Neural cell (in vitro differentiated cells): ENCODE results near the gene ITGB7. TPM values are rescaled to one million over a fixed set of nuclear protein-coding genes. Genes with fewer than 3 reads are reported as not detected.
A peak's percentile ranks its signal among the peaks of the same experiment; 100 is the strongest.

ENCODE experiments used
- H2AFZ ChIP-seq: fragments of 200-600, 300-800 bp; sonication (generic), shearing (Covaris generic); 2 replicates; pipeline ENCODE4 v1.6.0; 2014; ENCODE audit warnings: low read depth, mild to moderate bottlenecking, antibody characterized with exemption, low read length, moderate library complexity
- H3F3A ChIP-seq: fragments of 200-600 bp; shearing (Covaris generic); 2 replicates; pipeline ENCODE4 v1.6.1; 2016; ENCODE audit warnings: mild to moderate bottlenecking, moderate library complexity, mixed read lengths, antibody characterized with exemption, low read length; ENCODE audit not compliant: insufficient read depth, poor library complexity, severe bottlenecking
- H3K27ac ChIP-seq: fragments of 200-600, 300-800 bp; sonication (generic), shearing (Covaris generic); 2 replicates; pipeline ENCODE4 v1.5.1; 2014; ENCODE audit warnings: mild to moderate bottlenecking, low read length, moderate library complexity
- H3K27me3 ChIP-seq: fragments of 300-800, 200-600 bp; sonication (generic), shearing (Covaris generic); 2 replicates; pipeline ENCODE4 v1.6.0; 2014; ENCODE audit warnings: mild to moderate bottlenecking, low read depth, low read length, moderate library complexity; ENCODE audit not compliant: insufficient read depth
- H3K36me3 ChIP-seq: fragments of 300-800, 200-600 bp; sonication (generic), shearing (Covaris generic); 2 replicates; pipeline ENCODE4 v1.5.1; 2014; ENCODE audit warnings: mild to moderate bottlenecking, antibody characterized with exemption, low read length, moderate library complexity; ENCODE audit not compliant: insufficient read depth
- H3K4me2 ChIP-seq: fragments of 300-800, 200-600 bp; sonication (generic), shearing (Covaris generic); 2 replicates; pipeline ENCODE4 v1.6.0; 2014; ENCODE audit warnings: mild to moderate bottlenecking, low read length
- H3K4me3 ChIP-seq: fragments of 300-800, 200-600 bp; sonication (generic), shearing (Covaris generic); 2 replicates; pipeline ENCODE4 v1.5.1; 2014; ENCODE audit warnings: mild to moderate bottlenecking, low read length, moderate library complexity
- H3K79me2 ChIP-seq: fragments of 200-600 bp; shearing (Covaris generic); replicated peaks from 2 replicates; pipeline ENCODE4 v1.6.0; 2014; ENCODE audit warnings: mild to moderate bottlenecking, low read length, moderate library complexity; ENCODE audit not compliant: insufficient read depth
- H3K9ac ChIP-seq: fragments of 300-800, 200-600 bp; sonication (generic), shearing (Covaris generic); 2 replicates; pipeline ENCODE4 v1.6.1; 2016; ENCODE audit warnings: mild to moderate bottlenecking, low read length, mixed read lengths
- H3K9me2 ChIP-seq: fragments of 200-600 bp; shearing (Covaris generic); 2 replicates; pipeline ENCODE4 v1.6.1; 2016; ENCODE audit warnings: mild to moderate bottlenecking, low read length, mixed read lengths; ENCODE audit not compliant: insufficient read depth
- H3K9me3 ChIP-seq: fragments of 200-600, 300-800 bp; sonication (generic), shearing (Covaris generic); 2 replicates; pipeline ENCODE4 v1.6.1; 2016; ENCODE audit warnings: mild to moderate bottlenecking, mixed run types, low read length, moderate library complexity, mixed read lengths
- H4K20me1 ChIP-seq: fragments of 200-600 bp; shearing (Covaris generic); 2 replicates; pipeline ENCODE4 v1.6.1; 2016; ENCODE audit warnings: mild to moderate bottlenecking, mixed run types; ENCODE audit not compliant: insufficient read depth
- EP300 ChIP-seq: fragments of 450-650 bp; conservative IDR thresholded peaks from 2 replicates; pipeline ENCODE4 v1.6.1; 2014; ENCODE audit warnings: antibody characterized with exemption, mild to moderate bottlenecking, moderate library complexity; ENCODE audit not compliant: poor library complexity, severe bottlenecking
- MXI1 ChIP-seq: fragments of 450-650 bp; conservative IDR thresholded peaks from 2 replicates; pipeline ENCODE4 v1.6.1; 2014; ENCODE audit warnings: antibody characterized with exemption, mild to moderate bottlenecking; ENCODE audit not compliant: poor library complexity, severe bottlenecking
- POLR2AphosphoS5 ChIP-seq: IDR thresholded peaks from 2 replicates; pipeline ENCODE4 v1.6.1; 2012
- RAD21 ChIP-seq: fragments of 450-650 bp; conservative IDR thresholded peaks from 2 replicates; pipeline ENCODE4 v1.6.1; 2014; ENCODE audit warnings: antibody characterized with exemption, mild to moderate bottlenecking, moderate library complexity
- SMC3 ChIP-seq: fragments of 450-650 bp; conservative IDR thresholded peaks from 2 replicates; pipeline ENCODE4 v1.6.1; 2014; ENCODE audit warnings: antibody characterized with exemption, mild to moderate bottlenecking, moderate library complexity; ENCODE audit not compliant: poor library complexity
- polyA plus RNA-seq: library from polyadenylated mRNA; depleted of rRNA; stranded (reverse); fragments of >200 nt; gene quantifications from 2 replicates; pipeline ENCODE4 v1.2.3, GENCODE V29; 2014
- TF ChIP-seq, protein P1 (sequence below): fragments of 450-650 bp; IDR thresholded peaks from 2 replicates; pipeline ENCODE4 v1.5.1; 2014; ENCODE audit warnings: antibody characterized with exemption, mild to moderate bottlenecking, moderate library complexity; ENCODE audit not compliant: poor library complexity, severe bottlenecking
- TF ChIP-seq, protein P2 (sequence below): IDR thresholded peaks from 2 replicates; pipeline ENCODE4 v1.6.1; 2012; ENCODE audit warnings: borderline replicate concordance

The ITGB7 gene
- polyA plus RNA-seq, 1 donor from 2014 or later, result not detected

DNA sequence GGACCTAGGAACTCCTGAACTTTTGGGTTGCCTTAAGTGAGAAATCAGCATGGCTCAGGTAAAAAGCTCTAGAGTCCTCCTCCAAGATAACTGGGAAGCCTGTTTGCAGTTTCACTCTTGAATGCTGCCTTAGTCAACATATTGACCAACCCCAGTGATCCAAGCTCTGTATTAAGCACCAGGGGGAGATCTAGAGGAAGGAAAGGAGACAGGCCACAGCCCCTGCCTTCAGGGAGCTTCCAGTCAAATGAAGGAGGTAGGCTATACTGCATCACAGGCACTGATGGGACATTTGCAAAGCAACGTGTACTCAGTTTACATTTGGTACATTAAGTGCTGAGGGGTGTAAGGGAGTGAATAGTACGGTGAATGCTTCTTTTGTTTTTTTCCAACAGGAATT, 25.1 kb downstream of the ITGB7 start (continued):
- no peak for TF ChIP-seq EP300

DNA sequence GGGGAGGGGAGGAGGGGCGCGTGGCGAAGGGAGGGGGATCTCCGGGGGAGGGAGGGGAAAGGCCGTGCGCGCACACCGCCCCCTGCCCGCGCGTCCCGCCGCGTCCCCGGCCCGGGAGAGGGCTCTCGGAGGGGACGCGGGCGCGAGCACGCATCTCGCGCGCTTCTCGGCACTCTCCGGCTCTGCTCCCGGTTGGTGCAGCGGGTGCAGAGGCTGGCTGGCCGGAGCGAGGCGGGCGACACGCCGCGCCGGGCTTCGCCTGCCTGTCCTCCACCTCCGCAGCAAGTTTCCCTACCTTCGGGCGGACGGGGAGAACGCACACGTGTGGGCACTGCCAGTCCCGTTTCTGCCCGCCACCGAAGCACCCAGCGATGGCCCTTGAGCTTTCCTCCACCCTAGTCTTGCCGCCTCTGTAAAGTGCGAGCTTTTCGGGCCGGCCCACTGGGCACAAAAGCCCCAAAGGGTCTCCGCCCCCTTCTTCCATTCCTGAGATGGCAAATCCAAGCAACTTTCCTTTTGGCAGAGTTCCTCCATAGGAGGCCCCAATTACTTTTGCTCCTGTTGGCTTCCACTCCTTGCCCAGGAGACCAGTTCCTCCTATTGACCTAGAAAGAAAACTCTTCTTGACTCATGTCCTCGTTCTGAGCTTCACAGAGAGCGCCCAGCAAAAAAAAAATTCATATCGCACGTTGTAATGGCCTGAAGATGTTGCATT, 26.0 kb downstream of the ITGB7 start:
- Histone ChIP-seq H3K4me2 (peak overlapping the region; percentile 98), H2AFZ (peak overlapping the region; percentile 77), H3K36me3 (peaks cover 5% of the 10 kb centered on the region), H3K9me2 (no peaks in the 10 kb centered on the region), H3K27ac (peak overlapping the region; percentile 95), H3K9ac (peak overlapping the region; percentile 82), H3F3A (peaks cover 4% of the 10 kb centered on the region), H3K27me3 (no peaks in the 10 kb centered on the region), H3K9me3 (no peaks in the 10 kb centered on the region), H3K4me3 (peak overlapping the region; percentile 93), H3K79me2 (peaks cover 33% of the 10 kb centered on the region), H4K20me1 (no peaks in the 10 kb centered on the region)
- peak; percentile 17 for TF ChIP-seq SMC3
- TF ChIP-seq, protein P1, sequence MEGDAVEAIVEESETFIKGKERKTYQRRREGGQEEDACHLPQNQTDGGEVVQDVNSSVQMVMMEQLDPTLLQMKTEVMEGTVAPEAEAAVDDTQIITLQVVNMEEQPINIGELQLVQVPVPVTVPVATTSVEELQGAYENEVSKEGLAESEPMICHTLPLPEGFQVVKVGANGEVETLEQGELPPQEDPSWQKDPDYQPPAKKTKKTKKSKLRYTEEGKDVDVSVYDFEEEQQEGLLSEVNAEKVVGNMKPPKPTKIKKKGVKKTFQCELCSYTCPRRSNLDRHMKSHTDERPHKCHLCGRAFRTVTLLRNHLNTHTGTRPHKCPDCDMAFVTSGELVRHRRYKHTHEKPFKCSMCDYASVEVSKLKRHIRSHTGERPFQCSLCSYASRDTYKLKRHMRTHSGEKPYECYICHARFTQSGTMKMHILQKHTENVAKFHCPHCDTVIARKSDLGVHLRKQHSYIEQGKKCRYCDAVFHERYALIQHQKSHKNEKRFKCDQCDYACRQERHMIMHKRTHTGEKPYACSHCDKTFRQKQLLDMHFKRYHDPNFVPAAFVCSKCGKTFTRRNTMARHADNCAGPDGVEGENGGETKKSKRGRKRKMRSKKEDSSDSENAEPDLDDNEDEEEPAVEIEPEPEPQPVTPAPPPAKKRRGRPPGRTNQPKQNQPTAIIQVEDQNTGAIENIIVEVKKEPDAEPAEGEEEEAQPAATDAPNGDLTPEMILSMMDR, result no peak

DNA sequence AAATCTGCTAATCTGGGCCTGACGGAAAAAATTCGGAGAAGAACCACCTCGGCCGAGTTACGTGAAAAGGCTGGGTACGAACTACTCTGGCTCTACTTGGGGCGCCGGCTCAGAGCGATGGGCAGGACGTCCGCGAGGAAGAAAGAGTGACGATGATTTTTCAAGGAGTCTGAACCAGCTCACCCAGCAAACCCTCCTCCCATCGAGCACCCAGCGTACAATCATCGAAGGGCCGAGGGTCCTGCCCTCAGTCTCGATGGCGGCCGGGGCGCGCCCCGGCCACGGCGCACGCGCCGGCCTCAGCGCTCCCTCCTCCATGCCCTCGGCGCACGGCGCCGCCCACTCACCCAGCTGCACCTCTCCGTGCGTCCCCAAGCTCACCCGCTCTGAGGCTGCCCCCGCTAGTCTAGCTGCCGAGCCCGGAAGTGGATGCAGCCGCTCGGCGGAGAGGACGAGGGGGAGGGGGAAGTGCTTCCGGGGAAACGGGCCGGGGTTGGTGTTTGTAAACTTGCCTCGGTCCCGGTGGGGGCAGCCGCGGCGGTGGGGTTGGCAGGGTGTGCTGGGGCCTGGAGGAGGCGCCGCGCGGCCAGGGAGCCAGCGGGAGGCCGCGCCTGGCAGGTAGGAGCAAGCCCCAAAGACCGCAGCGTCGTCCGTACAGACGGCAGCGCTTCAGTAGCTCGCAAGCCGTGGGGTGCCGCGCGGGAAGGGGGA, 26.7 kb downstream of the ITGB7 start, which contains the start of the genes CSAD and ZNF740:
Gene CSAD, minus strand, starts transcription at position 706 of the 711 bp plus-strand sequence. CDS start 7,455 bp downstream, outside the sequence.
Gene ZNF740, plus strand, starts transcription at position 503 of the 711 bp plus-strand sequence. CDS start 1,262 bp downstream, outside the sequence.
- H3K27me3 ChIP-seq, result no peaks in the 10 kb centered on the region
- peaks cover 4% of the 10 kb centered on the region for H3F3A ChIP-seq
- no peaks in the 10 kb centered on the region for H4K20me1 ChIP-seq
- peak within 1 kb of the TSS; percentile 95 for H3K27ac ChIP-seq
- H3K79me2 ChIP-seq, result peaks cover 32% of the 10 kb centered on the region
- H3K9ac ChIP-seq, result peak within 1 kb of the TSS; percentile 82
- H3K36me3 ChIP-seq, result no peaks in the 10 kb centered on the region
- peak; percentile 49 for TF ChIP-seq MXI1
- peak; percentile 15 for TF ChIP-seq RAD21
- TF ChIP-seq SMC3, result no peak
- peak; percentile 75 for TF ChIP-seq EP300
- TF ChIP-seq, protein P2, sequence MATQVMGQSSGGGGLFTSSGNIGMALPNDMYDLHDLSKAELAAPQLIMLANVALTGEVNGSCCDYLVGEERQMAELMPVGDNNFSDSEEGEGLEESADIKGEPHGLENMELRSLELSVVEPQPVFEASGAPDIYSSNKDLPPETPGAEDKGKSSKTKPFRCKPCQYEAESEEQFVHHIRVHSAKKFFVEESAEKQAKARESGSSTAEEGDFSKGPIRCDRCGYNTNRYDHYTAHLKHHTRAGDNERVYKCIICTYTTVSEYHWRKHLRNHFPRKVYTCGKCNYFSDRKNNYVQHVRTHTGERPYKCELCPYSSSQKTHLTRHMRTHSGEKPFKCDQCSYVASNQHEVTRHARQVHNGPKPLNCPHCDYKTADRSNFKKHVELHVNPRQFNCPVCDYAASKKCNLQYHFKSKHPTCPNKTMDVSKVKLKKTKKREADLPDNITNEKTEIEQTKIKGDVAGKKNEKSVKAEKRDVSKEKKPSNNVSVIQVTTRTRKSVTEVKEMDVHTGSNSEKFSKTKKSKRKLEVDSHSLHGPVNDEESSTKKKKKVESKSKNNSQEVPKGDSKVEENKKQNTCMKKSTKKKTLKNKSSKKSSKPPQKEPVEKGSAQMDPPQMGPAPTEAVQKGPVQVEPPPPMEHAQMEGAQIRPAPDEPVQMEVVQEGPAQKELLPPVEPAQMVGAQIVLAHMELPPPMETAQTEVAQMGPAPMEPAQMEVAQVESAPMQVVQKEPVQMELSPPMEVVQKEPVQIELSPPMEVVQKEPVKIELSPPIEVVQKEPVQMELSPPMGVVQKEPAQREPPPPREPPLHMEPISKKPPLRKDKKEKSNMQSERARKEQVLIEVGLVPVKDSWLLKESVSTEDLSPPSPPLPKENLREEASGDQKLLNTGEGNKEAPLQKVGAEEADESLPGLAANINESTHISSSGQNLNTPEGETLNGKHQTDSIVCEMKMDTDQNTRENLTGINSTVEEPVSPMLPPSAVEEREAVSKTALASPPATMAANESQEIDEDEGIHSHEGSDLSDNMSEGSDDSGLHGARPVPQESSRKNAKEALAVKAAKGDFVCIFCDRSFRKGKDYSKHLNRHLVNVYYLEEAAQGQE, result peak; percentile 45
- TF ChIP-seq POLR2AphosphoS5, result peak; percentile 75
- H2AFZ ChIP-seq, result peak within 1 kb of the TSS; percentile 79
- H3K9me2 ChIP-seq, result no peaks in the 10 kb centered on the region
- H3K9me3 ChIP-seq, result no peaks in the 10 kb centered on the region
- peak within 1 kb of the TSS; percentile 98 for H3K4me2 ChIP-seq
- peak within 1 kb of the TSS; percentile 93 for H3K4me3 ChIP-seq
